OCI-LY1 (cell line): ENCODE measurements around the gene ILF2.

Experiments
- H2AFZ ChIP-seq: fragments of 200-600 bp; sonication (generic), shearing (Covaris generic); 2 replicates; pipeline ENCODE4 v1.6.0; 2014; ENCODE audit warnings: antibody characterized with exemption, mild to moderate bottlenecking, low read length
- H3F3A ChIP-seq: fragments of 200-600 bp; sonication (generic), shearing (Covaris generic); 2 replicates; pipeline ENCODE4 v1.6.0; 2014; ENCODE audit warnings: mild to moderate bottlenecking, antibody characterized with exemption, low read length, moderate library complexity; ENCODE audit not compliant: insufficient read depth
- H3K27ac ChIP-seq: fragments of 200-600 bp; sonication (generic); 2 replicates; pipeline ENCODE4 v1.5.1; 2014; ENCODE audit warnings: low read length, mixed run types, mild to moderate bottlenecking, low read depth; ENCODE audit not compliant: poor library complexity, severe bottlenecking
- H3K27me3 ChIP-seq: fragments of 200-600 bp; sonication (generic); 2 replicates; pipeline ENCODE4 v1.6.0; 2014; ENCODE audit warnings: antibody characterized with exemption, mild to moderate bottlenecking, low read length, moderate library complexity; ENCODE audit not compliant: insufficient read depth
- H3K36me3 ChIP-seq: fragments of 200-600 bp; sonication (generic); 2 replicates; pipeline ENCODE4 v1.6.1; 2014; ENCODE audit warnings: mild to moderate bottlenecking, antibody characterized with exemption, low read length, moderate library complexity, mixed read lengths; ENCODE audit not compliant: insufficient read depth
- H3K4me1 ChIP-seq: fragments of 200-600 bp; sonication (generic); 2 replicates; pipeline ENCODE4 v1.5.1; 2014; ENCODE audit warnings: mild to moderate bottlenecking, low read length, moderate library complexity; ENCODE audit not compliant: insufficient read depth, severe bottlenecking
- H3K4me2 ChIP-seq: fragments of 200-600 bp; sonication (generic), shearing (Covaris generic); 2 replicates; pipeline ENCODE4 v1.6.1; 2014; ENCODE audit warnings: low read length
- H3K4me3 ChIP-seq: fragments of 200-600 bp; sonication (generic); 2 replicates; pipeline ENCODE4 v1.5.1; 2014; ENCODE audit warnings: low read length, low read depth, mild to moderate bottlenecking, mixed read lengths; ENCODE audit not compliant: poor library complexity, severe bottlenecking
- H3K79me2 ChIP-seq: fragments of 200-600 bp; shearing (Covaris generic); 2 replicates; pipeline ENCODE4 v1.6.1; 2016; ENCODE audit warnings: mixed run types, low read length, mixed read lengths; ENCODE audit not compliant: insufficient read depth
- H3K9ac ChIP-seq: fragments of 200-600 bp; sonication (generic), shearing (Covaris generic); 2 replicates; pipeline ENCODE4 v1.6.1; 2014; ENCODE audit warnings: mild to moderate bottlenecking, low read length, mixed read lengths
- H3K9me2 ChIP-seq: fragments of 200-600 bp; sonication (generic), shearing (Covaris generic); 2 replicates; pipeline ENCODE4 v1.6.1; 2014; ENCODE audit warnings: low read depth, mild to moderate bottlenecking, low read length, mixed read lengths
- H3K9me3 ChIP-seq: fragments of 200-600 bp; shearing (Covaris generic); 2 replicates; pipeline ENCODE4 v1.6.1; 2014; ENCODE audit warnings: low read length, mixed read lengths
- H4K20me1 ChIP-seq: fragments of 200-600 bp; sonication (generic), shearing (Covaris generic); 2 replicates; pipeline ENCODE4 v1.6.0; 2016; ENCODE audit warnings: mild to moderate bottlenecking, low read length; ENCODE audit not compliant: insufficient read depth
- EZH2 ChIP-seq: fragments of 200-600 bp; sonication (generic), shearing (Covaris generic); IDR thresholded peaks from 2 replicates; pipeline ENCODE4 v1.8.0; 2017; ENCODE audit warnings: borderline replicate concordance, mixed run types, mild to moderate bottlenecking, antibody characterized with exemption, low read length, moderate library complexity, mixed read lengths
- TF ChIP-seq, protein P1 (sequence below): fragments of 200-600 bp; sonication (generic), shearing (Covaris generic); IDR thresholded peaks from 2 replicates; pipeline ENCODE4 v1.5.1; 2017; ENCODE audit warnings: mild to moderate bottlenecking, antibody characterized with exemption, low read length, moderate library complexity, mixed read lengths

Gene ILF2

DNA sequence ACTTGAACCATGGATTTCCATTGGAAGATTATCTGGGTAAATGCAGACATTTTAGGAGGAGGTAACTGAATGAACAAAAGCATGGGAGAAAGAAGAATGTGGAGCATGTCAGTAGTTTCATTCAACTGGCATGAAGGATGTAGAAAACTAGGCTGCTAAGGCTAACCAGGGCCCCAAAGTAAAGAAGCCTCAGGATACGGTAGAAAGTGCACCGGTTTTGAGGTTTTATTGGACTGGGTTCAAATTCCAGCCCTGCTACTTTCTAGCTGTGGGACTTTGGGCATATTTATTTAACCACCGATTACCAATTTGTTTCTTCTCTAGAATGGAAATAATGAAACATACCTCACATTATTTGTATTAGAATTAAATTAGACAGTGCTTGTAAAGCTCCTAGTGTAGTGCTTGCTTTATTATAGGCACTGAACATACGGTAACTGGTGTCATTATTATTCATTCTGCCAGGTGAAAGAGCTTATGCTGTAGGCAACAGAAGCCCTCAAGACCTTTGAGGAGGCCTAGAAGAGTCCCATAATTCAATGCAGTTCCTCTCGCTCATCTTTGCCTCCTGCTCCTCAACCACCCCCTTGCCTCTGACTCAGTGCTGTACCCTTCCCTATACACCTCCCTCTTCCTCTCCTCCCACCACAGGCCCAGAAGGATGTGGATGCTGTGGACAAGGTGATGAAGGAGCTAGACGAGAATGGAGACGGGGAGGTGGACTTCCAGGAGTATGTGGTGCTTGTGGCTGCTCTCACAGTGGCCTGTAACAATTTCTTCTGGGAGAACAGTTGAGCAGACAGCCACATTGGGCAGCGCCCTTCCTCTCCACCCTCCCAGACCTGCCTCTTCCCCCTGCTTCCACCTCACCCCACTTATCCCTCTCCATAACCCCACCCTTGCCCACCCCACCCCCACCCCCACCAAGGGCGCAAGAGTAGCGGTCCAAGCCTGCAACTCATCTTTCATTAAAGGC, 39.5 kb downstream of the ILF2 start:
- H3K36me3 ChIP-seq: peaks cover 9% of the 10 kb centered on the region
- H3K9me3 ChIP-seq: no peaks in the 10 kb centered on the region
- no peaks in the 10 kb centered on the region for H3K27me3 ChIP-seq
- H3F3A ChIP-seq: no peaks in the 10 kb centered on the region
- H3K9me2 ChIP-seq: no peaks in the 10 kb centered on the region
- H3K4me3 ChIP-seq: no peak overlapping the region
- H4K20me1 ChIP-seq: no peaks in the 10 kb centered on the region
- no peak for TF ChIP-seq EZH2
- TF ChIP-seq, protein P1, sequence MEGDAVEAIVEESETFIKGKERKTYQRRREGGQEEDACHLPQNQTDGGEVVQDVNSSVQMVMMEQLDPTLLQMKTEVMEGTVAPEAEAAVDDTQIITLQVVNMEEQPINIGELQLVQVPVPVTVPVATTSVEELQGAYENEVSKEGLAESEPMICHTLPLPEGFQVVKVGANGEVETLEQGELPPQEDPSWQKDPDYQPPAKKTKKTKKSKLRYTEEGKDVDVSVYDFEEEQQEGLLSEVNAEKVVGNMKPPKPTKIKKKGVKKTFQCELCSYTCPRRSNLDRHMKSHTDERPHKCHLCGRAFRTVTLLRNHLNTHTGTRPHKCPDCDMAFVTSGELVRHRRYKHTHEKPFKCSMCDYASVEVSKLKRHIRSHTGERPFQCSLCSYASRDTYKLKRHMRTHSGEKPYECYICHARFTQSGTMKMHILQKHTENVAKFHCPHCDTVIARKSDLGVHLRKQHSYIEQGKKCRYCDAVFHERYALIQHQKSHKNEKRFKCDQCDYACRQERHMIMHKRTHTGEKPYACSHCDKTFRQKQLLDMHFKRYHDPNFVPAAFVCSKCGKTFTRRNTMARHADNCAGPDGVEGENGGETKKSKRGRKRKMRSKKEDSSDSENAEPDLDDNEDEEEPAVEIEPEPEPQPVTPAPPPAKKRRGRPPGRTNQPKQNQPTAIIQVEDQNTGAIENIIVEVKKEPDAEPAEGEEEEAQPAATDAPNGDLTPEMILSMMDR: no peak
- H3K4me1 ChIP-seq: peaks cover 30% of the 10 kb centered on the region
- H3K9ac ChIP-seq: no peak overlapping the region
- no peak overlapping the region for H3K27ac ChIP-seq
- H3K79me2 ChIP-seq: peaks cover 6% of the 10 kb centered on the region; the same call in 1 of the 2 replicates
- H3K4me2 ChIP-seq: no peak overlapping the region
- H2AFZ ChIP-seq: no peak overlapping the region

DNA sequence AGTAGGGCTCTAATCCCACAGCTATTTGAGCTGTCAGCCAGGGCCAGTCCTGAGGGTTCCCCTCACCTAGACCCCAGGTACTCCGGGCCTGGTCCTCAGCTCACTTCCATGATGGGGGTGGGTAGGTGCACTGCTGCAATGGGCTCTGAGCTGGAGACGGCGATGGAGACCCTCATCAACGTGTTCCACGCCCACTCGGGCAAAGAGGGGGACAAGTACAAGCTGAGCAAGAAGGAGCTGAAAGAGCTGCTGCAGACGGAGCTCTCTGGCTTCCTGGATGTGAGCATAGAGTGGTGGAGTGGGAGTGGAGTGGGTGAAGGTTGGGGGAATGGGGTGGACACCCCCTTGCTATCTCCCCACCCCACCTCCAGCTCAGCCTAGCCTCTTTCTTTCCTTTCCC, 40.4 kb downstream of the ILF2 start:
- peaks cover 22% of the 10 kb centered on the region for H3K4me1 ChIP-seq
- H3K27ac ChIP-seq: no peak overlapping the region
- no peak overlapping the region for H3K9ac ChIP-seq
- peaks cover 6% of the 10 kb centered on the region; the same call in 1 of the 2 replicates for H3K79me2 ChIP-seq
- TF ChIP-seq EZH2: no peak
- TF ChIP-seq, protein P1: no peak
- 0 out of 2 replicates have a peak, but pooled peaks cover 3% of the 10 kb centered on the region for H3K36me3 ChIP-seq
- H3K9me2 ChIP-seq: no peaks in the 10 kb centered on the region
- no peaks in the 10 kb centered on the region for H3F3A ChIP-seq
- H3K27me3 ChIP-seq: no peaks in the 10 kb centered on the region
- H4K20me1 ChIP-seq: no peaks in the 10 kb centered on the region
- no peak overlapping the region for H3K4me3 ChIP-seq
- H3K9me3 ChIP-seq: no peaks in the 10 kb centered on the region
- no peak overlapping the region for H3K4me2 ChIP-seq
- no peak overlapping the region for H2AFZ ChIP-seq

DNA sequence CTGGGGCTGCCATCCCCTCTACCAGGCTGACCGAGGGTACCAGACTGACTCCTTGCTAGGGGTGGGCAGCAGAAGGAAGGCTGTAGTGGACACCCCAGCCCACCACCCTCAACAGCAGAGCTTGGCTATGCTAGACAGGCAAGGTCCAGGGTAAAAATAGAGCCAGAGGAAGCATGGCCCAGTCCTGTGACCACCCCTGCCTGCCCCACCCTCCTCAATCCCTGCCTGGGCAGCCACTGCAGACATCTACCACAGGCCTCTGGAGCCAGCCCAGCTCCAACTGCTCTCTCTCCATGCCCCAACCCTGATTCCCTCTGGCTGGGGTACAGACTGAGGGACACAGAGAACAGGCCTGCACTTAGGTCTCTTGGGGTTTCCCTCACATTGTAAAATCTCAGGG, 40.8 kb downstream of the ILF2 start:
- Histone ChIP-seq H3F3A (no peaks in the 10 kb centered on the region), H3K9me3 (no peaks in the 10 kb centered on the region), H3K79me2 (peaks cover 2% of the 10 kb centered on the region; the same call in 1 of the 2 replicates), H3K27me3 (no peaks in the 10 kb centered on the region), H3K4me2 (no peak overlapping the region), H3K27ac (no peak overlapping the region), H3K9me2 (no peaks in the 10 kb centered on the region), H4K20me1 (no peaks in the 10 kb centered on the region), H3K9ac (no peak overlapping the region), H3K4me3 (no peak overlapping the region), H3K4me1 (peaks cover 19% of the 10 kb centered on the region), H2AFZ (no peak overlapping the region), H3K36me3 (0 out of 2 replicates have a peak, but pooled peaks cover 3% of the 10 kb centered on the region)
- no peak for TF ChIP-seq EZH2
- TF ChIP-seq, protein P1: no peak
